NAMALWA (cell line): Measurements from ENCODE around the gene DHX8.
A peak's percentile ranks its signal among the peaks of the same experiment; 100 is the strongest.
"Not testable (repeated sequence)": the region's sequence is repeated elsewhere in the genome, so short reads cannot be mapped to it uniquely, and the experiment has no call there.

Experiments
- DNase-seq: peaks from one replicate; pipeline ENCODE4 v3.0.0-alpha.2; 2015; ENCODE audit warnings: low spot score

The DHX8 gene

DNA sequence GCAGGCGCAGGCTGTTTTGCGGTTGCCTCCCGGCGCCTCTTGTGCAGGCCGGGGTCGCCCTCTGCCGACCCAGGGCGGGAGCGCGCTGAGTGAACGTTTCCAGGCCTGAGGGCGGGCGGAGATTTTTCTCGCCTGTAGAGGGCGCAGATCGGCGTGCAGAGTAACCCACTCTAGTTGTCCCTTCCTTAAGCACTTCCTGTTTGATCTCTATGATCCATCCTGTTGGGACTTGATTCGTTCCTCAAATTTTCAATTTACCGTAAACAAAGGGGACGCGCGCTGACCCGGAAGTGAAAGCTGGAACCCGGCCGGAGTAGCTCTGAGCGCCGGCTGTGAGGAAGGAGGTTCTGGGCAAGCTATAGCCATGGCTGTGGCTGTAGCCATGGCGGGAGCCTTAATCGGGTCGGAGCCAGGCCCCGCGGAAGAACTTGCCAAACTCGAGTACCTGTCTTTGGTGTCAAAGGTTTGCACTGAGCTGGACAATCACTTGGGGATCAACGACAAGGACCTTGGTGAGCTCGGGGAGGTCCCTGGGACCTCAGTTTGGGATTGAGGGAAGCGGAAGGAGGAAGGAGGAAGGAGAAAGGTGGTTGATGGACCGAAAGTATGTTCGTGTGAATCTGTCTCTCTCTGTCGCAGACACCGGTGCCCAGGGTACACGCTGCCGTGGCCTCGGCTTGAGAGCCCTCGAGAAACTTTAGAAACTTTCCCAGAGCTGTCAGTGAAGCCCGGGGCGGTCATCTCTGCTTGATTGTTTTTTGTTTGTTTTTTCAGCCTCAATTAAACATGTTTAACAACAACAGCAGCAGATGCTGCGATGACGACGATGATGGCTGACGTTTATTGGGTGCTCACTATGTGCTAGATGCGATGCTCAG, at the start of gene DHX8:
Gene DHX8, plus strand, starts transcription at position 302 of the 878 bp plus-strand sequence. Its CDS starts 63 bp downstream, at position 365.
- DNase-seq = peak; percentile 99

GRCh38 chr17:43434902-43435319, 48.9 kb upstream of the DHX8 start:
- DNase-seq = no peak

- DNase-seq = peak; percentile 33
These were observed 46.0 kb upstream of the DHX8 start for GRCh38 chr17:43437756-43438155.

GRCh38 chr17:43438626-43439025, 45.1 kb upstream of the DHX8 start:
- DNase-seq = no peak

DNA sequence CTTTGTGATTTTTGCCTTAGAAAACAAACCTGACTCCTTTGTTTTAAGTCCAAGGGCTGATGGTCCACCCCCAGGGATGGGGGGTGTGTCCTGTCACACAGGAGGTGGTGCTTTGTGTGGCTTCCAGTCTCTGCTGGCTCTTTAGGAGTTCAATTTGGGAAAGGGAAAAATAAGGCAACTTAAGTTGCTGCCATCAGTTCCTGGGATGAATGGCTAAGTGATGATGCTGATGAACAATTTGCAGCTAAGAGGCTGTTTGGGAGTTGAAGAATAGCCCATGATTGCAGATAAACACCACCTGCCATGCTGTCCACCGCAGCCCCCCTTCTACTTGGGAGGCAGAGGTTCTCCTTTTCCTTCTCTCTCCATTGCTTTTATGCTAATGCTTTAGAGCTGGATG, 44.7 kb upstream of the DHX8 start:
- no peak for DNase-seq

DNA sequence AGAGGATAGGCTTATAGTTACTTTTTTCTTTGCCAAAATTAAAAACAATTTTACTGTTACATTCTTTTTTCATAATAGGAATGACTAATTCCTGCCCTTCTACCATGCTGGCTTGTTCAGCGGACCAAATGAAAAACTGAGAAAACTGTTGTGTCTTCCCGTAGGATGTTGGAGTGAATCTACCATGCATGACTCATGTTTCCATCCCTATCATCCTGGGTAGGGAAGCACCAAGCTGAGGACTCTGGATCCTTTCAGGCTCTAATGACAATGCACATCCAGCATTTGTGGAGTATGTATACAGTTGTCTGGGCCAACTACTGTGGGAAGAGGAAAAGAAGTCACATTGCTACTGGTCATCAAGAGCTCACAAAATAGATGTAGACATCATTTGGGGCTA, 41.1 kb upstream of the DHX8 start:
- no peak for DNase-seq

- no peak for DNase-seq
These were observed 40.4 kb upstream of the DHX8 start for GRCh38 chr17:43443381-43443780.

- DNase-seq = no peak
These were observed 39.4 kb upstream of the DHX8 start for GRCh38 chr17:43444223-43445008.

DNA sequence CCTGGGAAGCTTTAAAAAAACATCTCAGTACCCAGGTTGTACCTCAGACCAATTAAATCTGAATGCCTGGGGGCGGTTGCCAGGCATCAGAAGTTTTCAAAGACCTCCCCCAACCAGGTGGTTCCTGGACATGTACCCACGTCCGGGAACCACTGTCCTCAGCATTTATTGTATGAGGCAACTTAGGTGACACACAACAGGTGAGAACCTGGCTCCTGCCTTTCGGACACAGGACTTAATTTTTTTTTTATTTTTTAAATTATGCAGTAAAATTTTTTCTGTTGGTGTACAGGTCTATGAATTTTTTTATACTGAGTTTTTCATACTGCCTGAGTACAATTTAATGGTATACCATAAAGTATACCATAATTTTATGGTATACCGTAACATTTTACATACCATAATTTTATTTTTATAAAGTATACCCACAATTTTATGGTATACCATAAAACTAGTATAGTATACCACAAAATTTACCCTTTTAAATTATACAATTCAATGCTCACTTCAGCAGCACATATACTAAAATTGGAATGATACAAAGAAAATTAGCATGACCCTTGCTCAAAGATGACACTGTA, 38.7 kb upstream of the DHX8 start:
- no peak for DNase-seq

GRCh38 chr17:43446773-43447172, 37.0 kb upstream of the DHX8 start:
- DNase-seq = no peak

GRCh38 chr17:43448720-43449469, 34.9 kb upstream of the DHX8 start:
- DNase-seq = no peak

DNA sequence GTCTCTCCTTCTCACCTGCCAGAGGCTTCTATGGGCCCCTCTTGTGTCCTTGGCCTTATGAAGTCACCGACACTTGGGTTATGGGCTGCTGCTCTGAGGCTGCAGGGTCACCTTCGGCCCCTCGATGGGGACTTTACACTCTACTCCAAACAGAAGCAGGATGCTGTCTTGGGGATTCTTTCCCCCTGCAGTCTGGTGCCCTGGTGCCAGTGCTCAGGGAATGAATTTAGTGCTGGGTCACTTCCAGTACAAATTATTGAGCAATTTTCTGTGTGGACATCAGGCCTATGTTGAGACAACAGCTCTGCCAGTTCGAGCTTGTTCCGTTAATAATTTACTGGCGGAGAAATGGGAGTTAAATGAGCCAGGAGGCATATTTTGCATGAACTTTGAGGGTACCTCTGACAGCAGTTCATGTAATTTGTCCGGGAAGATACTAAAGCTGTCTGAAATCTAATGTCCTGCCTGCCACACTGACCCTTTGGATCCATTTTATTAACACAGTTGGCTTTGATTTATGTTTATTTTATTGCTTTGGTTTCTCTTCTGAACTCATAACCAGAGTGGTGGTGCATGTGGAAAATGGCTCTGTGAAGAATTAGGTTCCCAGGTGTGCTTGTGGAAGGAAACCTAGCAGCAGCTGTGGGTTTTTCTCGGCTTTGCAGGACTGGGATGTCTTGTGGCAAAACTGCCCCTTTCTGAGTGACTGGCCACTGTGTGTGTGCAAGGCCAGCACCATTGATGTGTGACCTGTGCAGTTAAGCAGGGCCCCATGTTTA, 34.1 kb upstream of the DHX8 start:
- DNase-seq = no peak

DNA sequence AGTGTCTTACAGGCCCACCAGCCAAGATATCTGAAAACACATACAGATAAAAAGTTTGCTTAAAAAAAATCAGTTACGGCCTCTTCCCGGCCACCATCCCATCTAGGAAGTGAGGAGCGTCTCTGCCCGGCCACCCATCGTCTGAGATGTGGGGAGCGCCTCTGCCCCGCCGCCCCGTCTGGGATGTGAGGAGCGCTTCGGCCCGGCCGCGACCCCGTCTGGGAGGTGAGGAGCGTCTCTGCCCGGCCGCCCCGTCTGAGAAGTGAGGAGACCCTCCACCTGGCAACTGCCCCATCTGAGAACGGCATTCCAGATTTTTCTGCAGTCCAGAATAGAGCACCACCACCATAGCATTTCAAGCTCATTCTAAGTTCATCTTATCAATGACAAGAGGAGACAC, 33.0 kb upstream of the DHX8 start:
- not testable (repeated sequence) for DNase-seq

DNA sequence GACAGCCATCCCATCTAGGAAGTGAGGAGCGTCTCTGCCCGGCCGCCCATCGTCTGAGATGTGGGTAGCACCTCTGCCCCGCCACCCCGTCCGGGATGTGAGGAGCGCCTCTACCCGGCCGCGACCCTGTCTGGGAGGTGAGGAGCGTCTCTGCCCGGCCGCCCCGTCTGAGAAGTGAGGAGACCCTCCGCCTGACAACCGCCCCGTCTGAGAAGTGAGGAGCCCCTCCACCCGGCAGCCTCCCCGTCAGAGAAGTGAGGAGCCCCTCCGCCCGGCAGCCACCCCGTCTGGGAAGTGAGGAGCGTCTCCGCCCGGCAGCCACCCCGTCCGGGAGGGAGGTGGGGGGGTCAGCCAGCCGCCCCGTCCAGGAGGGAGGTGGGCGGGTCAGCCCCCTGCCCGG, 32.0 kb upstream of the DHX8 start:
- DNase-seq = not testable (repeated sequence)

GRCh38 chr17:43453331-43453812, 30.4 kb upstream of the DHX8 start:
- DNase-seq = no peak

DNA sequence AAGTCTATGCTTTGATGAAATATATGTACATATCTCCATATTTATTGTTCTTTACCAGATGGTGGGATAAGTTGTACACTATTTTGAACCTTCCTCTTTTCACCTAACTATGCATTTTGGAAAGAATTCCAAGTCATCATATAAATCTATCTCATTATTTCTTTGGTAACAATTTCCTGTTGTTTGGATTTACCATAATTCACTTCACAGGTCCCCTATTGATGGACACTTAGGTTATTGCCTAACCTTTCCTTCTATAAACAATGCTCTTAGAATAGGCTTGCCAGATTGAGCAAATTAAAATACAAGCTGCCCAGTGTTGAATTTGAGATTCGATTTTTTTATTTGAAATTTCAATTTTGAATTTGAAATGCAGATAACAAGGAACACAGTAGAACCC, 28.9 kb upstream of the DHX8 start:
- DNase-seq = no peak

GRCh38 chr17:43456029-43456428, 27.7 kb upstream of the DHX8 start:
- no peak for DNase-seq

- no peak for DNase-seq
These were observed 27.0 kb upstream of the DHX8 start for GRCh38 chr17:43456661-43457361.

- no peak for DNase-seq
These were observed 26.4 kb upstream of the DHX8 start for GRCh38 chr17:43457362-43457692.

DNA sequence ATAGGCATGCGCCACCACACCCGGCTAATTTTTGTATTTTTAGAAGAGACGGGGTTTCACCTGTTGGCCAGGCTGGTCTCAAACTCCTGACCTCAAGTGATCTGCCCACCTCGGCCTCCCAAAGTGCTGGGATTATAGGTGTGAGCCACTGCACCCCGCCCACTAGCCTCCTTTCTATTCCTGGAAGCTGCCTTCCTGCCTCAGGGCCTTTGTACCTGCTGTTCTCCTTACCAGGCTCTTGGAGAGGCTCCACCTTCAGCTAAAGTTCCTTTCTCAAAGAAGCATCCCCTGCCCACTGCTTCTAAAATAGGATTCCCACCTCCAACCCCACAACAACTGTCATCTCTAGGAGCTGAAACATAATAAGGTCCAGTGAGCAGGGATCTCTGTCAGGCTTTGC, 23.9 kb upstream of the DHX8 start:
- not testable (repeated sequence) for DNase-seq

GRCh38 chr17:43461185-43461584, 22.6 kb upstream of the DHX8 start:
- DNase-seq = no peak
